ENCODE measurements around the gene KRT78.

Gene KRT78

DNA sequence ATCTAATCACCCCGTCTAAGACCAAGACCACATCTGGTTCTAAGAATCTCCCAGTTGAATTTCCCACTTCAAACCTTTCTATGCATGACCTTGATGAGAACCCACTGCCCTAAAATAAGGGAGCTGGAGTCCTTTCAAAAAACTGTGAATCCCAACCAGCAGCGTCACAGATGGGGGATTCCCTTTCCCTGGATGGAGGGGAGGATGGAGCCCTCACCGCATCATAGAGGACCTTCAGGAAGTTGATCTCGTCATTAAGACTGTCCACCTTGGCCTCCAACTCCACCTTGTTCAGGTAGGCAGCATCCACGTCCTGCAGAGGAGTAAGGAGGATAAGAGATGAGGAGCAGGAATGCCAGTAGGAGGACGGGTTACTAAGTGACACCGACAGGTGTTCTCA is 39.6 kb downstream of the KRT78 start:
- TF ChIP-seq CTCF (IDR thresholded peaks at IDR 0.05; ENCODE audit: low read depth, low read length, missing control alignments), result no peak
- H3K4me3 ChIP-seq (ENCODE audit: low read depth, low read length), result no peak overlapping the region
- DNase-seq (ENCODE audit: low read depth), result no peak

- TF ChIP-seq CTCF (IDR thresholded peaks at IDR 0.05; ENCODE audit: low read depth, low read length, missing control alignments), result no peak
- no peak for DNase-seq (ENCODE audit: low read depth)
- H3K4me3 ChIP-seq (ENCODE audit: low read depth, low read length), result no peak overlapping the region
Observed at GRCh38 chr12:52808573-52809160, 40.1 kb downstream of the KRT78 start.

GRCh38 chr12:52807544-52808470 is 41.0 kb downstream of the KRT78 start:
- no peak for TF ChIP-seq CTCF (IDR thresholded peaks at IDR 0.05; ENCODE audit: low read depth, low read length, missing control alignments)
- DNase-seq (ENCODE audit: low read depth), result no peak
- H3K4me3 ChIP-seq (ENCODE audit: low read depth, low read length), result no peak overlapping the region

- TF ChIP-seq CTCF (IDR thresholded peaks at IDR 0.05; ENCODE audit: low read depth, low read length, missing control alignments), result no peak
- H3K4me3 ChIP-seq (ENCODE audit: low read depth, low read length), result no peak overlapping the region
- DNase-seq (ENCODE audit: low read depth), result no peak
Observed at GRCh38 chr12:52806821-52807543, 41.8 kb downstream of the KRT78 start.

DNA sequence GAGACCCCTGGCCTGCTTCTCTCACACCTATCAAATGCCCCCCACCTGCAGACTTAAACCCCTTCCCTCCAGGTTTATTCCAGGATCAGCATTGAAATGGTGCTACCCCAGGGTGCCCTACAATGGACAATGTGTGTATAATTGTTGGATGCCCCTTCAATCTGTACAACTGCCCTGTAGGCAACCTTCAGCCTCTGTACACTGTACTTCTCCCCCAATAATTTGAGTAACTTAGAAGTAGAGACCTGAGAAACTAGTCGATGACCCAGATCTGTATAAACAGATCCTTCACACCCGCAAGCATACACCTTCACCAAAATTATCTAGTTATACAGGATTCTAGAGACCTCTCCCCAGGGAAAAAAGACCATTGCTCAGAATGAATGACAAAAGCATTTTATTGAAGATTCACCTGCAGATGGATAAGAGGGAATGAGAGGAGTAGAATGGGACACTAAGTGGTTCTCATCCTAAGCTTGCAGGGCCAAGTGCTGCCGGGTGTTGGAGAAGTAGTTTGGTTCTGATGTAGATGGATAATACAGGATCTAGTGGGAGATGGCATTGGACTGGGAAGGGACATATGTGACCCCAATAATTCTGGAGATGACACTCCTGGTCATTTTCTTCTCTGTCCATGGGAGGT is 42.5 kb downstream of the KRT78 start:
- no peak for DNase-seq (ENCODE audit: low read depth)

More for the DNA sequence above, 42.5 kb downstream of the KRT78 start:
- TF ChIP-seq CTCF (IDR thresholded peaks at IDR 0.05; ENCODE audit: low read depth, low read length, missing control alignments), result no peak
- no peak overlapping the region for H3K4me3 ChIP-seq (ENCODE audit: low read depth, low read length)

All from GM12864 (cell line).